ENCODE measurements around the gene NACC1.
"Not testable (repeated sequence)": the region's sequence is repeated elsewhere in the genome, so short reads cannot be mapped to it uniquely, and the experiment has no call there.

The NACC1 gene

GRCh38 chr19:13150931-13151604, 33.0 kb downstream of the NACC1 start:
- DNase-seq, result no peak

GRCh38 chr19:13151605-13152355, 33.7 kb downstream of the NACC1 start:
- DNase-seq, result peak; percentile 86

- peak; percentile 57 for DNase-seq
These were observed 34.4 kb downstream of the NACC1 start for GRCh38 chr19:13152356-13152973.

DNA sequence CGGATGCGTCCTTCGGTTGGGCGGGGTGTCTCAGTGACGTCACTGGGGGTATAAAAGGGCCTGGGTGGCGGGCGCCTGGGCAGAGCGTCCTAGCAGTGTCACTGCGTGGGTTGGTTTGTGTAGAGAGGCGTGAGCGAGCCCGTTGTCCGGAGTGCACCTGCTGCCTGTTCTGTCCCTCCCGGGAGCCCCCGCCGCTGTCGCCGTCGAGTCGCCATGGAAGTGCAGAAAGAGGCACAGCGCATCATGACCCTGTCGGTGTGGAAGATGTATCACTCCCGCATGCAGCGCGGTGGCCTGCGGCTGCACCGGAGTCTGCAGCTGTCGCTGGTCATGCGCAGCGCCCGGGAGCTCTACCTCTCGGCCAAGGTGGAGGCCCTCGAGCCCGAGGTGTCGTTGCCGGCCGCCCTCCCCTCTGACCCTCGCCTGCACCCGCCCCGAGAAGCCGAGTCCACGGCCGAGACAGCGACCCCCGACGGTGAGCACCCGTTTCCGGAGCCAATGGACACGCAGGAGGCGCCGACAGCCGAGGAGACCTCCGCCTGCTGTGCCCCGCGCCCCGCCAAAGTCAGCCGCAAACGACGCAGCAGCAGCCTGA, 35.0 kb downstream of the NACC1 start:
- DNase-seq, result no peak

- no peak for DNase-seq
These were observed 35.6 kb downstream of the NACC1 start for GRCh38 chr19:13153569-13154240.

DNA sequence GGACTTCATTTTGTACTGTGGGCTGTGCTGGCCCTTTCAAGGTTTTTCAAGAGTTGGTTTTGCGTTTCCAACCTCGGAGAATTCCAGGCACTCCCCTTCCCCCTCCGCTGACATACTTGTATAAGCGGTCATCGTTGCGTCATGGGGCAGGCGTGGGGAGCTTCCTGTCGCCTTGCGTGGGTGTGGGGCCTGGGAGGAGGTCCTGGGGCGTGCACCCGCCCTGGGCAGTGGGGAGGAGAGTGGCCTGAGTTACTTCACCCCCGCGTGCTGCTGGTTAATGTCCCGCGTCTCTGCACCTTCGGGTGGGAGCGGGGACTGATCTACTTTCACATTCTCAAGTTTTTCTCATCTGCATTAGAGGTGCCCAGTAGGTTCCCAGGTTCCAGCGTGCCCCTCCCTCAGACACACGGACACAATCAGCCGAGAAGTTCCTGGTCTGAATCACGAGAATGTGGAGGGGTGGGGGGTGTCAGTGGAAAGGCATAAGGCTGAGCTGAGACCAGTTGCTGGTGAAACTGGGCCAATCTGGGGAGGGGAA, 36.2 kb downstream of the NACC1 start:
- no peak for DNase-seq

GRCh38 chr19:13154911-13155471, 36.9 kb downstream of the NACC1 start:
- no peak for DNase-seq

DNA sequence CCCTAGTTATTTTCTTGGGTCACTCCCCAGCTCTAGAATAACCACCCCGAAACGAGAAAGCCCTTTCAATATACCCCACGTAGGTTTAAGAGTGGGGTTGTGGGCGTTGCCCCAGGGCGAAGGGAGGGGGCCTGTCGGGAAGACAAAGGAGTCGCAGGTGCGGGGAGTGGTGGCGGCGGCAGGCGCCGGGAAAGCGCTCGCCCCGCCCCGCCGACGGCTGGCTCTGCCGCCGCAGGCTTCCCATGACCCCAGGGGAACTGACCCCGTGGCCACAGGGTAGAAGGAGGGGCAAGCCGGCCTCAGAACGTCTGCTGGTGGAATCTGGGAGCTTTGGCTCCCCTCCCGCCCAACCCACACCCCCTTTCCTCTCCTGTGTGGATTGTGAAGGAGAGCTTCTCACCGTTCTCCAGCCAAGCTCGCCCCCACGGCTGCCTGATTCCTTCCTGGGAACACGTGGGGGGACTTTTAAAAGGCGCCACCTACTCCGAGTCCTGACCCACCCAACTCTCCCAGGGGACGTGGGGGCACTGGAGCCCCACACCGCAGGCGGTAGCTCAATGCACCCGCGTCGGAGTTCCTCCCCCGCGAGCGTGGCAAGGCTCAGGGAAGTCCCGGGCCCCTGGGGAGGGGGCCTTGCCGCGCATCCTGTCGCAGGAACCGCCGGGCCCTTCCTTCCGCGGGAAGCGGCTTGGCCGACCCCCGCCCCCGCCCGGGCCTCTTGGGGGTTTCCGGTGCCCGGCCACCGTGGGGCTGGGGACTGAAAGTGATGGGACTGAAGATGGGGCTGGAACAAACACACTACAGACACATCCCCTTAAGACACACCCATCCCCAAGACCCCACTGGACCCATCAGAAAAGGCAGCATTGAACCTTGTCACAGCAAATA, 37.7 kb downstream of the NACC1 start:
- DNase-seq, result no peak

GRCh38 chr19:13159713-13160112, 41.6 kb downstream of the NACC1 start:
- DNase-seq, result no peak

- DNase-seq, result no peak
These were observed 42.5 kb downstream of the NACC1 start for GRCh38 chr19:13160557-13160956.

DNA sequence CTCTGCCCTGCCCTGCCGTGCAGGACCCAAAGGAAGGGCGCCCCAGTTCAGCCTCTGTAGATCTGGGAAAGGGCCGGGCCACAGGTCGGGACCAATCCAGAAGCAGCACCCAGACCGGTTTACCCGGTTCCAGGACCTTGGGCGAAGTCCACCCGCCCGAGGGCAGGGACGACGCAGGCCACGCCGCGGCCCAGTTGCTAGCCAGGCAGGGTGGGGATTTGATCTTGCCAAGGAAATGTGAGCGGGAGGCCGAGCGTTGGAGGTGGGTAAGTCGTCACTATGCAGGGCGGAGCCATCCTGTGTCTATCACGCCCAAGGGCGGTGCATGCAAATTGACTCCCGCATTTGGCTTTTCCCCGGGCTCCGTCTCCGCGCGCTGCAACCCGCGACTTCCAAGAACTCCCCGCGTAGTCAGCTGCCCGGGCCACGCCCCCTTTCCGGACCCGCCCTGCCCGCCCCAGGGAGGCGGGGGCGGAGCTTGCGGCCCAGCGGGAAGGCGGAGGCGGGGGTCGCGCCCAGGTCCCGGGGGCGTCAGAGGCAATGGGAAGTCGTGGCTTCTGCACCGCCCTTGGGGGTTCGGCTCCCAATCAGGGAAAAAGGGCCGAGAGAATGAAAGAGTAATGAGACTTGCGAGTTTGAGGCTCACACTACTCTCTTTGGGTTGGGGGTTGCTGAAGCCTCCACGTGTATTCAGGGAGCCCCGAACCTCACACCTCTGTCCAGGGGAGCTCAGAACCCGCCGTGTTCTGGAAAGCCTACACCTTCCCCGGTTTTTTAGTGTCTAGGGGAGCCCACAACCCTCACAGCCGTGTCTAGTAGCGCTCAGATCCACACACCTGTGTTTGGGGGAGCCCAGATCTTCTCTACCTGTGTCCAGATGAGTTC, 44.9 kb downstream of the NACC1 start:
- DNase-seq, result peak; percentile 87

DNA sequence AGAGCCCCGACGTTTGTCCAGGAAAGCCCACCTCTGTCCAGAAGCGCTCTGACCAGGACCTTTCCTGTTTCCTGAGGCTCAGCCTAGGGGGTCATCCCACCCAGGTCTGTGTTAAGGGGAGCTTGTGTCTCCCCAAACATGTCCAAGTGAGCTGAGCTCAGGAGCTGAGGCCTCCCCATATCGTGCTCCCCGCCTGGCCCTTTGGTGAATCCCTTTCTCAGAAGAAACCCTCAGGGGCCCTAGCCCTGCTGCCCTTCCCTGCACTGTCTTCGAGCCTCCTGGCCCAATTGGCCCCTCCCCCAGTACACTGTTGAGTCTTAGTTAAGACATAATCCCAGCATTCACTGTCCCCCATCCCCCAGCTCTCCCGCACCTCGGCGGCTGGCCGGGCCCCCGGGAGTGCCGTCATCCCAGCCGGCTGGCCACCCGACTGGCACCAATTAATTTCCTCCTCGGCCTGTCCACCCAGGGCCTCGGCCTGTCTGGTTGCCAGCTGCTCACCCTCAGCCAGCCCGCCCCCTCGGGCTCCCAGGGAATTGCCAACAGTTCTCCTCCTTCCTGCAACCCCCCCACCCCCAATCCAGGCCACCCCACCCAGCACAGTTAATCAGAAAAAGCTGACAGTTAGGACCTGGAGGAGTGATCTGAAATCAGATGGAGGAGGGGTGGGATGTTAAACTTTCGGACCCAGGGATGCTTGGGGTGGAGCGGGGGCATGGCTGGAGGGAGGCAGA, 45.7 kb downstream of the NACC1 start:
- peak; percentile 71 for DNase-seq

DNA sequence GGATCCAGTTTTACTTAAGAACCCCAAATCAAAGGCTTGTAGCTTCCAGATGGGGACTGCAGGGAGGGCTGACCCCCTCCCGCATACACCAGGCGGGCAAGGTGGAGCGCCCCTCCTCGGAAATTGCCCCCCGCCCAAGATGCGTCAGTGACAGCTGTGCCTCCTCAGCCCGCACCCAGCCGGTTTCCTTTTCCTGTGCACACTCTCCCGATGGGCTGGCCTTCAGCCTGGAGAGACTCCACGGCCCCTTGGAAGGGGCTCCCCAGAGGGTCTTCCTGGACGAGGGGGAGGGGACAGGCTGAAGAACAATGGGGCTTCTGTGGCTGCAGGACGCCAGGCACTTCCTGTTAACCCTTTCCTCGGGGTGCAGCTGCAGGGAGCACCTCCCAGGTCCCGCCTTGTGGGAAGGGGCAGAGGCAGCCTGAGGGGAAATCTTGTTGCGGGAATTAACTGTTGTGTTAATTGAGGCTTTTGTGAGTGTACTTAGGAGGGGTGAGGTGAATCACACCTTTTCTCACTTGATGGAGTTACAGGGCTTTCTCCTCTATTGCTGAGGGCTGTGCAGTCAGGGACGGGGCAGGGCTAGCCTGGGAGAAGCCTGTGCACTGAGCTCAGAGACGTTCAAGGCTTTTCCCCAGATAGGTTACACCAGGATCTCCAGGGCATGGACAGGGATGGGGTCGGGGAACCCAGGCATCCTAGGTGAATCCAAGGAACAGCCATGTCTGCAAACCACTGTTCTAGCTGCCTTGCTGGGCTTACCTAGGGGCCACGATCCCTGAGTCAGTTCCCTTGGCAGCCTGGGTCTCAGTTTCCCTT, 46.5 kb downstream of the NACC1 start:
- peak; percentile 64 for DNase-seq

- DNase-seq, result no peak
These were observed 47.3 kb downstream of the NACC1 start for GRCh38 chr19:13165162-13165997.

GRCh38 chr19:13166151-13166550, 48.1 kb downstream of the NACC1 start:
- DNase-seq, result not testable (repeated sequence)

DNA sequence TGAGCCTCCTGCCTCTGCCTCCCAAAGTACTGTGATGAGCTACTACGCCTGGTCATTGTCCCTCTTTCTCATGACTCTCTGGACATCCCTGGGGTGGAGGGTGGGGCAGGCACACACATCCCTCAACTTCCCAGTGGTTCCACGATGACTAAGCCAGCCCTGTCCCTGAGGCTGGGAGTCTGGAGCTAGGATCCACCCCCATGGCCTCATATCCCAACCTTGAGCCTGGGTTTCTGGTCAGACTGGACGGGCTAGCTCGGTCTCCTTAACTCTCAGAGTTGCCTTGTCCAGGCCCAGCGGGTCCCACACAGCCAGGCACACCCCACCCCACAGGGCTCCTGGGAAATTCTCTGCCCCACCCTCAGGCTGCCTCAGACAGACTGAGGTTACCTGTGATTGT, 51.7 kb downstream of the NACC1 start:
- no peak for DNase-seq

DNA sequence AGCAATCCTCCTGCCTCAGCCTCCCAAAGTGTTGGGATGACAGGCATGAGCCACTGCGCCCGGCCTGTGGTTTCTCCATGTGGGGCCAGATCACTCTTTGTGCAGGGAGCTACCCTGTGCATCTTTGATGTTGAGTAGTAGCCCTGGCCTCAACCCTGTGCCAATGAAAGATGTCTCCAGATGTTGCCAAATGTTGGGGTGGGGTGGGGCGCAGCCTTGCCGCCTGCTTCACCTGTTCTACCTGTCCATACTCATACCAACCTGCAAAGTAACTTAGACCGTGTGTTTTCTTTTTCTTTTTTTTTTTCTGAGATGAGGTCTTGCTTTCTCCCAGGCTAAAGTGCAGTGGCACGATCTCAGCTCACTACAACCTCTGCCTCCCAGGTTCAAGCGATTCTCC, 53.1 kb downstream of the NACC1 start:
- no peak for DNase-seq
